Measurements from ENCODE around the gene BAHCC1. TPM values are rescaled to one million over a fixed set of nuclear protein-coding genes. Genes with fewer than 3 reads are reported as not detected.

Gene BAHCC1
- total RNA-seq, 1 donor from 2014 or later = 4.8 TPM

- no peak for DNase-seq (ENCODE audit: low read depth)
- no peak for TF ChIP-seq CTCF (conservative IDR thresholded peaks at IDR 0.05; ENCODE audit: low read depth, low read length)
- H3K4me3 ChIP-seq (ENCODE audit: low read depth, low read length) = no peak overlapping the region
Measured at GRCh38 chr17:81384929-81385319, 10.3 kb upstream of the BAHCC1 start.

- no peak for TF ChIP-seq CTCF (conservative IDR thresholded peaks at IDR 0.05; ENCODE audit: low read depth, low read length)
- no peak overlapping the region for H3K4me3 ChIP-seq (ENCODE audit: low read depth, low read length)
- DNase-seq (ENCODE audit: low read depth) = no peak
Measured at GRCh38 chr17:81385320-81386111, 9.7 kb upstream of the BAHCC1 start.

- DNase-seq (ENCODE audit: low read depth) = no peak
- H3K4me3 ChIP-seq (ENCODE audit: low read depth, low read length) = peak overlapping the region; percentile 79
- TF ChIP-seq CTCF (conservative IDR thresholded peaks at IDR 0.05; ENCODE audit: low read depth, low read length) = no peak
Measured at GRCh38 chr17:81386141-81386645, 9.1 kb upstream of the BAHCC1 start.

GRCh38 chr17:81386646-81387099 is 8.6 kb upstream of the BAHCC1 start:
- DNase-seq (ENCODE audit: low read depth) = no peak
- TF ChIP-seq CTCF (conservative IDR thresholded peaks at IDR 0.05; ENCODE audit: low read depth, low read length) = no peak
- H3K4me3 ChIP-seq (ENCODE audit: low read depth, low read length) = peak overlapping the region; percentile 79

- no peak for DNase-seq (ENCODE audit: low read depth)
- peak overlapping the region; percentile 79 for H3K4me3 ChIP-seq (ENCODE audit: low read depth, low read length)
- TF ChIP-seq CTCF (conservative IDR thresholded peaks at IDR 0.05; ENCODE audit: low read depth, low read length) = no peak
Measured at GRCh38 chr17:81387100-81388090, 7.9 kb upstream of the BAHCC1 start.

- DNase-seq (ENCODE audit: low read depth) = no peak
- TF ChIP-seq CTCF (conservative IDR thresholded peaks at IDR 0.05; ENCODE audit: low read depth, low read length) = no peak
- peak overlapping the region; percentile 79 for H3K4me3 ChIP-seq (ENCODE audit: low read depth, low read length)
Measured at GRCh38 chr17:81388091-81388611, 7.1 kb upstream of the BAHCC1 start.

All from epithelial cell of proximal tubule (primary cell).